GM19099 (cell line): ENCODE data around the gene GTPBP3.

Source experiments
- POLR2A ChIP-seq: IDR thresholded peaks from 3 replicates; pipeline ENCODE4 v1.6.1; 2011; ENCODE audit warnings: low read depth; ENCODE audit not compliant: insufficient read length; ENCODE audit errors: extremely low read depth

The GTPBP3 gene

DNA sequence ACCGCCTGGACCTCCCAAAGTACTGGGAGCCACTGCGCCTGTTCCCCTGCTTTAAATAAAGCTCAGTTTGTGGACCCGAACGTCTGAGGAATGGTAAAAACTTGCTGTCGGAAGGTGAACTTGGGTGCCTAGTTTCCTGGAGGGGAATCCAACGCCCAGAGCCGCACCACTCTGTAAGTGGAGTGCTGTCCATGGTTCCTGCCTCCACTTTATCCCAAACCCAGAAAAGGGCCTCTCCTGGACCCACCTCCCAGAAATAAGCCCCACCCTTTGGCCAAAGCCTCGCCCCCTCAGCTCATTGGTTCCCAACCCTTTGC is 5.0 kb upstream of the GTPBP3 start:
- TF ChIP-seq POLR2A = no peak

GRCh38 chr19:17332677-17333581 is 4.4 kb upstream of the GTPBP3 start:
- TF ChIP-seq POLR2A = no peak

GRCh38 chr19:17333611-17334413 is 3.5 kb upstream of the GTPBP3 start:
- no peak for TF ChIP-seq POLR2A

GRCh38 chr19:17334414-17335409 is 2.6 kb upstream of the GTPBP3 start, which contains the start of gene ANO8:
Gene ANO8, minus strand, starts transcription at chr19:17334855. Its CDS starts 185 bp downstream, at chr19:17334670.
- TF ChIP-seq POLR2A = peak; percentile 15

DNA sequence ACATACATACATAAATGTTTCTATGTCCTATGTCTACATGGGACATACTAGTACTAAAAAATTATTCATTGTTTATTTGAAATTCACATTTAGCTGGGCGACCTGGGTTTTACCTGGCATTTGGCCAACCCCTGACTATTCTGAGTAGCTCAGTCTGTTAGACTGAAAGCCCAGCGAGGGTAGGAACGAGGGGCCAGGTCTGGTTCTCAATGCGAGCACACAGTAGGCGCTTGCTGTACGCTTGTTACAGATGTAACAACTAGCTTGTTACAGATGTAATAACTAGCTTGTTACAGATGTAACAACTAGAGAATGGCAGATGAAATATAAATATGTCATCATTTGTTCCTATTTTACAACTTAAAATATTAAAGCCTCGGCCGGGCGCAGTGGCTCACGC is 1.8 kb upstream of the GTPBP3 start:
- no peak for TF ChIP-seq POLR2A

GRCh38 chr19:17337675-17338432 is 501 bp downstream of the GTPBP3 start:
- TF ChIP-seq POLR2A = no peak

DNA sequence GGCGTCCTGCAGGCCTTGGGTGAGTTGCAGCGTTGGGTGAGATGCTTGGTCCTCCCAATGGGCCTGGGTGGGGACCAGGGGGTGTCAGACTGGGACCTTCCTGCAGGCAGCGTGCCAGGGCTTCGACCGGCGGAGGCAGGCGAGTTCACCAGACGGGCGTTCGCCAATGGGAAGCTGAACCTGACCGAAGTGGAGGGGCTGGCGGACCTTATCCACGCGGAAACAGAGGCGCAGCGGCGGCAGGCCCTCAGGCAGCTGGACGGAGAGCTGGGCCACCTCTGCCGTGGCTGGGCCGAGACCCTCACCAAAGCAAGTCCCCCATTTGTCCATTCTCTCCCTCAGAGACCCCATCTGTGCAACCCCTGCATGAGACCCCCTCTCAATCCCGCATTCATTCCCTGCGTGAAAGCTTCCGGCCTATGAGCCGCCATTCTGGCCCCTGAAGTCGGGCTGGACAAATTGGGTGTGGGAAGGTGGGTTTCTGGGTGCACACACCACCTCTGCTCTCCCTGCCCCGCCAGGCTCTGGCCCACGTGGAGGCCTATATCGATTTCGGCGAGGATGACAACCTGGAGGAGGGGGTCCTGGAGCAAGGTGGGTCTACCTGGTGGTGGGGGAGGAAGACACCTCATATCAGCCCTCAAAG is 1.2 kb downstream of the GTPBP3 start:
- TF ChIP-seq POLR2A = no peak

DNA sequence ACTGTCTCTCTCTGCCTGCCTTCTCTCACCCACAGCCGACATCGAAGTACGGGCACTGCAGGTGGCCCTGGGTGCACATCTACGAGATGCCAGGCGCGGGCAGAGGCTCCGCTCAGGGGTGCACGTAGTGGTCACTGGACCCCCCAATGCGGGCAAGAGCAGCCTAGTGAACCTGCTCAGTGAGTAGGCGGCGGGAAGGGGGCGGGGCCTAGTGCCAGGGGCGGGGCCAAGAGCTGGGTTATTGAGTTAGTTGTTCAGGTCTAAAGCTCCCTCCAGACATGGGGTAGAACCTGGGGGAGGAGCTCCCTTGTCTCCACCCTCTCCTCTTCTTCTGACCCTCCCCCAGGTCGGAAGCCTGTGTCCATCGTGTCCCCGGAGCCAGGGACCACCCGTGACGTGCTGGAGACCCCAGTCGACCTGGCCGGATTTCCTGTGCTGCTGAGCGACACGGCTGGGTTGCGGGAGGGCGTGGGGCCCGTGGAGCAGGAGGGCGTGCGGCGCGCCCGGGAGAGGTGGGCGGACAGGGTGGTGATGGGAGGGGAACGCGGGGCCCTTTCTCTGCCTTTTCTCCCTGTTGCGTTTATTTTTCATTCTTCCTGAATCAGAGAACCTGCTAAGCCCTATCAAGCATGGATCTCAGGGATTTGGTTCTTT is 1.9 kb downstream of the GTPBP3 start:
- no peak for TF ChIP-seq POLR2A

- TF ChIP-seq POLR2A = no peak
Measured at GRCh38 chr19:17340302-17340870, 3.0 kb downstream of the GTPBP3 start.

DNA sequence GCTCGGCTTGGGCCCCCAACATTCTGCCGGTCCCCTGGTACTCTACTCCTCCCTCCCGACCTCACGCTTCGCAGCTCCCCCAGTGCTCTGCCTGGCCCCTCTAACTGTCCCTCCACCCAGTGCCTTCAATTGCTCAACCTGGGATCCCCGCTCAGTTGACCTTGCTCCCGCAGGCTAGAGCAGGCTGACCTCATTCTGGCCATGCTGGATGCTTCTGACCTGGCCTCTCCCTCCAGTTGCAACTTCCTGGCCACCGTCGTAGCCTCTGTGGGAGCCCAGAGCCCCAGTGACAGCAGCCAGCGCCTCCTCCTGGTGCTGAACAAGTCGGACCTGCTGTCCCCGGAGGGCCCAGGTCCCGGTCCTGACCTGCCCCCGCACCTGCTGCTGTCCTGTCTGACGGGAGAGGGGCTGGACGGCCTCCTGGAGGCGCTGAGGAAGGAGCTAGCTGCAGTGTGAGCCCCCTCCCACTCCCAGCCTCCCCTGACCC is 3.6 kb downstream of the GTPBP3 start:
- TF ChIP-seq POLR2A = no peak

DNA sequence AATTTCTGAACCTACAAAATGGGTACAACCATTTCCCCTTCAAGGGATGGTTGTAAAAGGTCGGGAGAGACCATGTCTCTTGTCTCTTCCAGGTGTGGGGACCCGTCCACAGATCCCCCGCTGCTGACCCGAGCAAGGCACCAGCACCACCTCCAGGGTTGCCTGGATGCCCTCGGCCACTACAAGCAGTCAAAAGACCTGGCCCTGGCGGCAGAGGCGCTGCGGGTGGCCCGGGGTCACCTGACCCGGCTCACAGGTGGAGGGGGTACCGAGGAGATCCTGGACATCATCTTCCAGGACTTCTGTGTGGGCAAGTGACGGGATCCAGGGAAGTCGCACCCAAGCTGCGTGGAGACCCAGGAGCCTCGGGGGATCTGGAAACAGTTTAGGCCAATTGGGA is 4.0 kb downstream of the GTPBP3 start:
- TF ChIP-seq POLR2A = no peak

DNA sequence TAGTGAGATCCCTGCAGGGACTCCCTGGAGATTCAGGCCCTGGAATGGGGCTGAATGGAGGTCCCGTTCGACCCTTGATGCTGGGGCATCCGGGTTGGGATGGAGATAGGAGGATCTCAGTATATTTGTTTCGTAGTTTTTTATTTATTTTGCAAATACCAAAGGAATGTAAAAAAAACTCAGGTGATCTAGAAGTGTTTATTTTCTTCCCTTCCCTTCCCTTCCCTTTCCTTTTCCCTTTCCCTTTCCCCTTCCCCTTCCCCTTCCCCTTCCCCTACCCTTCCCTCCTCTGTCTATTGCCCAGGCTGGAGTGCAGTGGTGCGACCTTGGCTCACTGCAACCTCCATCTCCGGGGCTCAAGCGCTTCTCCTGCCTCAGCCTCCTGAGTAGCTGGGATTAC is 4.5 kb downstream of the GTPBP3 start:
- TF ChIP-seq POLR2A = no peak
